ENCODE measurements around the gene KBTBD3.
"Not testable (repeated sequence)": the region's sequence is repeated elsewhere in the genome, so short reads cannot be mapped to it uniquely, and the experiment has no call there.

KBTBD3 gene

GRCh38 chr11:106011481-106011880 is 65.7 kb downstream of the KBTBD3 start:
- DNase-seq (ENCODE audit: low read depth), result no peak

GRCh38 chr11:106003094-106003493 is 74.1 kb downstream of the KBTBD3 start:
- not testable (repeated sequence) for DNase-seq (ENCODE audit: low read depth)

- no peak for DNase-seq (ENCODE audit: low read depth)
Observed at GRCh38 chr11:106001304-106002012, 75.7 kb downstream of the KBTBD3 start.

All from fibroblast of the conjunctiva (primary cell).